Endothelial cell of umbilical vein (primary cell): ENCODE data around the gene LPIN1.

ENCODE experiments used
- EZH2 ChIP-seq: IDR thresholded peaks from 2 replicates; pipeline ENCODE4 v1.6.1; 2012; ENCODE audit warnings: borderline replicate concordance, low read depth, mild to moderate bottlenecking, moderate library complexity, low read length, inconsistent platforms; ENCODE audit not compliant: severe bottlenecking
- MYC ChIP-seq: IDR thresholded peaks from one replicate; pipeline ENCODE4 v1.6.1; 2011; ENCODE audit warnings: mild to moderate bottlenecking, low read depth, low read length
- POLR2A ChIP-seq: IDR thresholded peaks from 2 replicates; pipeline ENCODE4 v1.6.1; 2012; ENCODE audit warnings: low read depth, mild to moderate bottlenecking, control low read depth, low read length
- POLR2AphosphoS5 ChIP-seq: IDR thresholded peaks from 2 replicates; pipeline ENCODE4 v1.6.1; 2012; ENCODE audit warnings: low read depth, mild to moderate bottlenecking, control low read depth, low read length, moderate library complexity; ENCODE audit not compliant: insufficient read depth
- TF ChIP-seq, protein P1 (sequence below), 2 donors: IDR thresholded peaks; 1 replicate in 1 of 2; 2 replicates in 1 of 2; pipeline ENCODE4 v1.5.1; 2011; ENCODE audit warnings: low read length in 2 of 2, mild to moderate bottlenecking in 2 of 2, moderate library complexity in 2 of 2, control low read depth in 1 of 2, inconsistent platforms in 1 of 2, low read depth in 1 of 2; ENCODE audit not compliant: insufficient read depth in 1 of 2; ENCODE audit errors: extremely low read depth in 1 of 2

GRCh38 chr2:11814979-11815510, 68.6 kb downstream of the LPIN1 start:
- TF ChIP-seq, protein P1, sequence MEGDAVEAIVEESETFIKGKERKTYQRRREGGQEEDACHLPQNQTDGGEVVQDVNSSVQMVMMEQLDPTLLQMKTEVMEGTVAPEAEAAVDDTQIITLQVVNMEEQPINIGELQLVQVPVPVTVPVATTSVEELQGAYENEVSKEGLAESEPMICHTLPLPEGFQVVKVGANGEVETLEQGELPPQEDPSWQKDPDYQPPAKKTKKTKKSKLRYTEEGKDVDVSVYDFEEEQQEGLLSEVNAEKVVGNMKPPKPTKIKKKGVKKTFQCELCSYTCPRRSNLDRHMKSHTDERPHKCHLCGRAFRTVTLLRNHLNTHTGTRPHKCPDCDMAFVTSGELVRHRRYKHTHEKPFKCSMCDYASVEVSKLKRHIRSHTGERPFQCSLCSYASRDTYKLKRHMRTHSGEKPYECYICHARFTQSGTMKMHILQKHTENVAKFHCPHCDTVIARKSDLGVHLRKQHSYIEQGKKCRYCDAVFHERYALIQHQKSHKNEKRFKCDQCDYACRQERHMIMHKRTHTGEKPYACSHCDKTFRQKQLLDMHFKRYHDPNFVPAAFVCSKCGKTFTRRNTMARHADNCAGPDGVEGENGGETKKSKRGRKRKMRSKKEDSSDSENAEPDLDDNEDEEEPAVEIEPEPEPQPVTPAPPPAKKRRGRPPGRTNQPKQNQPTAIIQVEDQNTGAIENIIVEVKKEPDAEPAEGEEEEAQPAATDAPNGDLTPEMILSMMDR (IDR thresholded peaks at IDR 0.05; ENCODE audit: extremely low read depth in 1 of 2, insufficient read depth in 1 of 2, low read depth in 1 of 2, low read length in 2 of 2): no peak
- TF ChIP-seq MYC (no peak), POLR2A (no peak), EZH2 (no peak), POLR2AphosphoS5 (no peak)
